ENCODE results near the gene CPS1. TPM values are rescaled to one million over a fixed set of nuclear protein-coding genes. Genes with fewer than 3 reads are reported as not detected.

CPS1 gene
- total RNA-seq, 4 donors from 2014 or later: 2.3 to 9.5 (median 2.9) TPM

DNA sequence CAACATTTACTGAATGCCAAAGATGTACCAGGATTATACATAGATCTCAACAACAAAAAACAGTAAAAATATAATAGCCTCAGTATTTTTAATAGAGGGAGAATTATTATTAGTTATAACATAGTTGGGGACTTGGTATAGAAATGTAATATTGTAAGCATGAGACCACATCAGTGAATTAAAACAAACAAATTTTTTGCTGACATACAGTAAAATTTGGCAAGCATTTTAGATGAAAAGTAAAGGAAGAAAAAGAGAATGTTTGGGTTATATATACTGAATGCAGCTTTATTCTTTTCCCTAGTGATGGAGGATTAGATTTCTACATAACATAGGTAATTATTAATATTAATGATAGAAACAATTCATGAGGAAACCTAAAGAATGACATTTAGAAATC is 10.9 kb downstream of the CPS1 start:
- DNase-seq (ENCODE audit: low spot score) (no peak), ATAC-seq (ENCODE audit: low FRiP score) (no peak)
- TF ChIP-seq, protein P1, sequence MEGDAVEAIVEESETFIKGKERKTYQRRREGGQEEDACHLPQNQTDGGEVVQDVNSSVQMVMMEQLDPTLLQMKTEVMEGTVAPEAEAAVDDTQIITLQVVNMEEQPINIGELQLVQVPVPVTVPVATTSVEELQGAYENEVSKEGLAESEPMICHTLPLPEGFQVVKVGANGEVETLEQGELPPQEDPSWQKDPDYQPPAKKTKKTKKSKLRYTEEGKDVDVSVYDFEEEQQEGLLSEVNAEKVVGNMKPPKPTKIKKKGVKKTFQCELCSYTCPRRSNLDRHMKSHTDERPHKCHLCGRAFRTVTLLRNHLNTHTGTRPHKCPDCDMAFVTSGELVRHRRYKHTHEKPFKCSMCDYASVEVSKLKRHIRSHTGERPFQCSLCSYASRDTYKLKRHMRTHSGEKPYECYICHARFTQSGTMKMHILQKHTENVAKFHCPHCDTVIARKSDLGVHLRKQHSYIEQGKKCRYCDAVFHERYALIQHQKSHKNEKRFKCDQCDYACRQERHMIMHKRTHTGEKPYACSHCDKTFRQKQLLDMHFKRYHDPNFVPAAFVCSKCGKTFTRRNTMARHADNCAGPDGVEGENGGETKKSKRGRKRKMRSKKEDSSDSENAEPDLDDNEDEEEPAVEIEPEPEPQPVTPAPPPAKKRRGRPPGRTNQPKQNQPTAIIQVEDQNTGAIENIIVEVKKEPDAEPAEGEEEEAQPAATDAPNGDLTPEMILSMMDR (IDR thresholded peaks at IDR 0.05): no peak

DNA sequence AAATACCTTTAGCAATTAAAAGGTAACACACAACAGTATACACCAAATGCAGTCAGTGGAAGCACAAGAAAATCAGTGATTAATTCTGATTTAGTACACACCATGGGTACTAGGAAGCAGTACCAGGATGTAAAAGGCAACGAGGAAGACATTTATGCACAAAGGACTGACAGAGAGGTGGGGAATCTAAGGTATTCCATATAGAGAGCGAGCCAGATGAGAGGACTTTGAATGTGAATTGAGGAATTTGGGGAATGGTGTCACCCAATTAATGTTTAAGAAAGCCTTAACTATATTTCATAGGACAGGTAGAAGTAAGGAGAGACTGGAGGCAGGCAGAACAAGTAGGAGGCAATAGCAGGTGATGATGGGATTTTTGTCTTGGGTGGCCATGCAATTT is 11.7 kb downstream of the CPS1 start:
- DNase-seq (ENCODE audit: low spot score): no peak
- no peak for ATAC-seq (ENCODE audit: low FRiP score)
- TF ChIP-seq, protein P1 (IDR thresholded peaks at IDR 0.05): no peak

DNA sequence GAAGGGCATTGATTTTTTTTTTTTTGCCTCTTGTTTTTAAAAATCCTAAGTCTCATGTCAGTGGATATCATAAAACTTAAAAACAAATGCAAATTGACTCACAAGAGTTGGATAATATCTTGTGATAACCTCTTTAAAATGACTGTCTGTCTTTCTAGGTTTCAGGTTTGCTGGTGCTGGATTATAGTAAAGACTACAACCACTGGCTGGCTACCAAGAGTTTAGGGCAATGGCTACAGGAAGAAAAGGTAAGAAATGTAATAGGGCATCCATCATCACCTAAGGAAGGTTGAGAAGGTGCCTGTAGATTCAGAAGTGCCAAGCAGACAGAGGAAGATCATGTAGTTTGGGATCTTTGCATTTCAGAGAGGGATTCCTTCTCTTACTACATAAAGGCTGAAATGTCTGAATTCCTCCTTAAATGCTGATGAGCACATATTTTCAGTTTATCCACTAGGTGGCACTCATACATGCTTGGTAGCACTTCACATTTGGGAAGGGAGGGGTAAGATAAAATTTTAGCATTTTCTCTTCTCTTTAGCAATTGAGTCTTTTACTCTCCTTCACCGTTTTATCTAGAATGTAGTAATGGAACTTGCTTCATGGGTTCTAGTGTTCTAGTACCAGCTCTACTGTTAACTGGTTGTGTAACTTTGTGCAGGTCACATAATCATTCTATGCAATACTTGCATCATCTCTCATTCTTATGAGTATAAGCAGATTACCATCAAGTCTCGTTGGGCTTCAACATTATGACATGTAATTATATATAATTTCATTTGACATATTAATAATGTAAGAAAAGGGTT is 21.1 kb downstream of the CPS1 start:
- TF ChIP-seq, protein P1 (IDR thresholded peaks at IDR 0.05): no peak
- ATAC-seq (ENCODE audit: low FRiP score) (peak; percentile 37), DNase-seq (ENCODE audit: low spot score) (no peak)

DNA sequence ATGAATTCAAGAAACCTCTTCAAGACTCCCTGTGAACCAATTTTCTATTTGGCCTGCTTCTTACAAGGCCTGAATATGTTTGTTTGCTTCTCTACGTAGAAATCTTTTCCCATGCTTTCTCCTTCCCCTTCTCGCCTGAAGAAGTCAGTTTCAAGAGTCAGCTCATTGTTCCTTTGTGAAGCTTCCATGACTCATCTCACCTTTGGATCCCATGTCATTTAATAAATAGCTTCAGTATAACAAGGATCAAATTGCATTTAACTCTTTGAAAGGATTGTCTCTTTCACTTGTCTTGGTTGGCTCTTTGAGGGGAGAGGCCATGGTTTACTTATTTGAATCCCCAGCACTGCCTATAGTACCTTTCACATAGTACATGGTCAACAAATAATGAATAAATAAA is 28.4 kb downstream of the CPS1 start:
- ATAC-seq (ENCODE audit: low FRiP score): no peak
- no peak for DNase-seq (ENCODE audit: low spot score)
- TF ChIP-seq, protein P1 (IDR thresholded peaks at IDR 0.05): no peak

DNA sequence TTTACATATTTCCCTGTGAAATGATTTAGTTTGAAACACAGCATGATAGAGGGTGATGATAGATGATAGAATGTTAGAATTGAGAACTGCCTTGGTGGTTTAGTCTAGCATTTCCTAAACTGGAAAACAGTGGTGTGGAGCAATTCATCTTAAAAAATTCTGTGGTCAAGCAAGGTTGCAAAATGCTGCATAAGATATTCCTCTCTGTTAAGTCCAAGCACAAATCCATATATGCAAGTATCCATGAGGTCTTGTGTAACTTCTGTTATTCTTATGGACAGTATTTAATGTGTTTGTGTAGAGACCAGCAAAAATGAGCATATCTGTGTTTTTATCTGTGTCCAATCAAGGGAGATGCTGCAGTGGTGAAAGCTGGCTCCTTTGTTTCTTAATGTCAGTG is 30.0 kb downstream of the CPS1 start:
- no peak for ATAC-seq (ENCODE audit: low FRiP score)
- TF ChIP-seq, protein P1 (IDR thresholded peaks at IDR 0.05): no peak
- DNase-seq (ENCODE audit: low spot score): no peak

DNA sequence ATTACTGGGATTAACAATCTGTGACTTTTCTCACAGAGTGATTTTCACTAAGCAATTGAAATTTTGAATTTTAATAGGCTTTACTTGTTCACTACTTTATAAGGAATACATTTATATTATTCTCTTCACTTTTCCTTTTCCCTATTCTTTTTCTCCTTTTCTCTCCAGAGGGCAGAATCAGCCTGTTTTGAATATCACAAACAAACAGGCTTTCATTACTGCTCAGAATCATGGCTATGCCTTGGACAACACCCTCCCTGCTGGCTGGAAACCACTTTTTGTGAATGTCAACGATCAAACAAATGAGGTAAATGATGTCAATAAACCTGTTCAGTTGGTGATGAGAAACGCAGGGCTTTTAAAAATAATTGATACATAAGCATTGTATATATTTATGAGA is 35.3 kb downstream of the CPS1 start:
- DNase-seq (ENCODE audit: low spot score) (no peak), ATAC-seq (ENCODE audit: low FRiP score) (no peak)
- TF ChIP-seq, protein P1 (IDR thresholded peaks at IDR 0.05): no peak

DNA sequence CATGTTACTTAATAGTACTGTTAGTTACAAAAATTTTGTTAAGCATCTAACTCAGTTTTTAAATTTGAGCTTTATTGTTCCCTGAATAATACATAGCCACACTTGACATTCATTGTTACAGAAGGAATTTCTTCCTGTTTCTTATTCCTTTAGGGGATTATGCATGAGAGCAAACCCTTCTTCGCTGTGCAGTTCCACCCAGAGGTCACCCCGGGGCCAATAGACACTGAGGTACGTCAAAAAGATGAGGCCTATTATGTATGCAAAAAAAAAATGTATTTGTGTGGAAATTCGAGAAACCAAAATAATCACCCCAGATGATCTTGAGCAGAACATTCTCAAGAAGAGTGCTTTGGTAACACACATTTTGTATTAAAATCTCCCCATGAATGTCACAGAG is 36.3 kb downstream of the CPS1 start:
- TF ChIP-seq, protein P1 (IDR thresholded peaks at IDR 0.05): no peak
- ATAC-seq (ENCODE audit: low FRiP score) (no peak), DNase-seq (ENCODE audit: low spot score) (no peak)

Measured in omental fat pad (tissue), 4 donors.